ENCODE results near the gene HYKK.
"Not testable (repeated sequence)": the region's sequence is repeated elsewhere in the genome, so short reads cannot be mapped to it uniquely, and the experiment has no call there.

HYKK gene

DNA sequence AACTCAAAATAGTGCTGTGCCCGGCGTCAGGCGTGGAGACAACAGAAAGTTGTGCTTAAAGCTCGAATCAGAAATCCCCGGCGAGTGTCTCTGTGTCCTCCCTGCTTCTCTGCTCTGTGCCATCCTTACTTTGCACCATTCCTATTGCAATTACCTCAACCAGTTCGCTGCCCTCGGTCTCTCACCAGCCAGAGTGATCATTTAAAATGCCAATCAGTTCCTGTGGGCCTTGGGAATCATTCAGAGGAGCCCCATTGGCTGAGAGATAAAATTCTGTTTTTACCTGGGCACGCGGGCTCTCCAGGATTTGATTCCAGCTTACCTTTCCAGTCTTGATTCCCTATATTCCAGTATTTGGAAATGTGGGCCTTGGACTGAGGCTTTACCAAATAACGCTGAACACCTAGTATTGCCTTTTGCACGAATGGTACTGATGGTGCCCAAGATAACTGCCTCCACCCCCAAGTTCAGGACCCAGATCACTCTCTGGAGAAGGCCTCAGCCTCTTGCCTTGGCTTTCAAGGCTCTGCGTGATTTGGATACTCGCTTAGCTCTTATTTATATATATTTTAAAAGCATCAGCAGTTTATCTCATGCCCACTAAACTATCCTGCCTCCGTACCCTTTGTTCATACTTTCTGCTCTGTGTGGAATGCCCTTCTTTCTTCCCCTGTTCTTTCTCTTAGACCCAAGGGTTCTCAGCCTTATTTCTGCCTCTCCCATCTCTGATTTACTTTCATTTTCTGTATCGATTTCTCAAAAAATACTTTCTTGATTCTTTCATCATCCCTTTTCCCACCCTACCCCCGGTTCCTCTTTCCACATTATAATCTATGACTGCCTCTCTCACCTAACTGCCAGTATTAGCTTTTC, 33.7 kb downstream of the HYKK start:
- no peak for DNase-seq

DNA sequence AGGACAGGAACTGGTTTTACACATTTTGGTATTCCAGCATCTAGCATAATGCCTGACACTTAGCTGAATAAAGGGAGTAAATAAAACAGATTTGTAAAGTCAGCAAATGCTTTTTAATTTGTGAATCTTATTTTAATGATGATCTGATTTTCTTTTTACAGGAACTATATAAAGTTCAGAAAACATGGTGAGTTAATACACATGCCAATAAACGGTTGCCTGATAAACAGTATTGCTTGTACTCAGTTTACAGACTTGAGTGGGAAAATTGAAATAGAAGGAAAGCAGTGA, 34.3 kb downstream of the HYKK start:
- no peak for DNase-seq

DNA sequence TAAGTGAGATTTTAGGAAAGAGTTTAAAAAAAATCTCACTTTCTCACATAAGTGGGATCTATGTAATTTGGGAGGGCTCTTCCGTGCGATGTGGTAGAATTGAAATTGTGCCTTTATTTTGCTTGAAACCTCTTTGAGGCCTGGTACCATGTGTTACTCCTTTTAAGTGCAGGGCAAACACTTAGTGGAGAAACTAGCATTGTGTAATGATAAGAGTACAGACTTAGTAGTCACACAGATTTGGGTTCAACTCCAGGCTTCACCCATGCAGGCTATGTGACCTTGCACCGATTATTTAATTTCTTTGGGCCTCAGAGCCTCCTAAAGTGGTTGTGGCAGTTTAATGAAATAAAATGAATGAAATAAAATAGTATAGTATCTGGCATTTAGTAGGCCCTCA, 35.3 kb downstream of the HYKK start:
- DNase-seq = no peak

DNA sequence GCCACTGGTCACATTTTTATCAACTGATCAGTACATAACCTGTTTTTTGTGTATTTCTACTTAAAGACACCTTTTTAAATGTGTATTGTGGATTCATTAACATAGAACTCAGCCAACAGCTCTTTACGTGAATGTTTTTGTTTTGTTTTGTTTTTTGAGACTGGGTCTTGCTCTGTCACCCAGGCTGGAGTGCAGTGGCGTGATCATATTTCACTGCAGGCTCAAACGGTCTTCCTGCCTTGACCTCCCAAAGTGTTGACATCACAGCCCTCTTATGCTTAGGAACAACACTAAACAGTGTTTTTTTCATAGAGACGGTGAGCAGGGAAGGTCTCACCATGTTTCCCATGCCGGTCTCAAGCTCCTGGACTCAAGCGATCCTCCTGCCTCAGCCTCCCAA, 42.8 kb downstream of the HYKK start:
- no peak for DNase-seq

DNA sequence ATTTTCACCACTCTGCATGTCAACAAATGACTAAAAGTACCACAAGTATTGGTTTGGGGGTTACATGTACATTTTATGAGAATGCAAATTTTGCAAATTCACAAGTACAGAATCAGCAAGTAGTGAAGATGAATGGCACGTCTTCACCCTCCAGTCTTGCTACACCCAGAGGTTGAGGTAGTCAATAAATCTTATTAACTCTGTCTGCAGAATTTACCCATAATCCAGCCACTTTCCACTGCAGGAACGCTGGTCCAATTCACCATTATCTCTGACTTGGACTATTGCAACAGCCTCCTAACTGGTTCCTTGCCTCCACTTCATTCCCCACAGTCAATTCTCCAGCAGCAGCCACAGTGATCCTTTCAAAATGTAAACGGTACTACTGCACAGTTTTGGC, 43.4 kb downstream of the HYKK start:
- DNase-seq = no peak

DNA sequence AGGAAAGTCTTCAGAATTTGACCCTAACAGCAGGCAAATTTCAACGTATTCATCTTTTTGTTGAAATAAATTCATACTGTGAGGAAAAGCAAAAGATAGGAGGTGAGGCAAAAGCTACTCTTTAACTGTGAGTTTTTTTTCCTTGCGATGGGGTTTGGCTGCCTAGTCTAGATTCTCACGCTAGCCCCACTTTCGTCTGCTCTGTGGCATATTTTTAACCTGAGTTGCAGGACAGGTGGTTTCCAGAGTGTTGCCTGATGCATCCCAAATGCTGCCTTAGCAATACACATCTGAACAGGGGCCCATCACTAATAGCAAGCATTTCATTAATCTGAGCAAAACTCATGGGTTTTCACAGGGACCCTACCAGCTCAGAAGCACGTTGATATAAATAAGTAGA, 44.5 kb downstream of the HYKK start:
- no peak for DNase-seq

DNA sequence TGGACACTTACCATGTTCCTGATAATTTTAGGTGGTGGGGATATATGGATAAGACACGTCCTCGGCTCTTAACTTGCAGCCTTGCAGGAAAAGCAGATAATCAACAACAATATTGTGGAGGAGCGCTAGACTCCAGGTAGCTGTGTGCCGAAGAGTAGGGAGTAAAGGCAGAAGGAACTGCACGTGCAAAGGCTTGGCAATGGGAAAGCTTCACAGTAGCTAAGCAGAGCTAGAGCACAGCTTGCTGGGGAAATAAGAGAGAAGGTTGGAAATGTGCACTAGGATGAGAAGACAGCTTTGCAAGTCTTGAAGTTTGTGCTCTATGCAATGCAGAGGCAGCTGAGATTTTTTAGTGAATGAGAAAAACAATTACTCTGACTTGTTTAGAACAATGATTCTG, 45.2 kb downstream of the HYKK start:
- no peak for DNase-seq

DNA sequence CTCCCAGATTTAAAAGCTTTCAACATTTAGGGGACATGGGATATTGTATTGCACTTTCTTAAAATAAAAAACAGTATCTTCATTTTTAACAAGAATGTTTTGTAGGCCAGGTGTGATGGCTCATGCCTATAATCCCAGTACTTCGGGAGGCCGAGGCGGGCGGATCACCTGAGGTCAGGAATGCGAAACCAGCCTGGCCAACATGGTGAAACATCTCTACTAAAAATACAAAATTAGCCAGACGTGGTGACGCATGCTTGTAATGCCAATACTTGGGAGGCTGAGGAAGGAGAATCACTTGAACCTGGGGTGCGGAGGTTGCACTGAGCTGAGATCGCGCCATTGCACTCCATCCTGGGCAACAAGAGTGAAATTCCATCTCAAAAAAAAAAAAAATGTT, 52.8 kb downstream of the HYKK start:
- not testable (repeated sequence) for DNase-seq

DNA sequence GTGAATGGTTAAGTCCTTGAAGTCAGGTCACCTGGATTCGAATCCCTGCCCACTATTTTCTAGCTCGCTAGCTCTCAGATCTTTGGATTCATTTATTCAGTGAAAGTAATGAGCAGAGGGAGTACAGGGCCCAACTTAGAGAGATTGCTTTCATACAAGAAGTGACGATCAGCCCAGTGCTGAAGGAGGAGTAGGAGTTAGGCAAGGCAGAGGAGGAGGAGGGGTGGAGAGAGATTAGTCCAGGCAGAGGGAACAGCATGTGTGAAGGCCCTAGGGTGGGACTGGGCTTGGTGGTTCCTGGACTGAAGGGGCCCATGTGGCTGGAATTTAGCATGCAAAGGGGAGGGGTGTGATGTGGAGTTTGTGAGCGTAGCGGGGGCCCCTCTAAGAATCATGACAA, 54.1 kb downstream of the HYKK start:
- no peak for DNase-seq

DNA sequence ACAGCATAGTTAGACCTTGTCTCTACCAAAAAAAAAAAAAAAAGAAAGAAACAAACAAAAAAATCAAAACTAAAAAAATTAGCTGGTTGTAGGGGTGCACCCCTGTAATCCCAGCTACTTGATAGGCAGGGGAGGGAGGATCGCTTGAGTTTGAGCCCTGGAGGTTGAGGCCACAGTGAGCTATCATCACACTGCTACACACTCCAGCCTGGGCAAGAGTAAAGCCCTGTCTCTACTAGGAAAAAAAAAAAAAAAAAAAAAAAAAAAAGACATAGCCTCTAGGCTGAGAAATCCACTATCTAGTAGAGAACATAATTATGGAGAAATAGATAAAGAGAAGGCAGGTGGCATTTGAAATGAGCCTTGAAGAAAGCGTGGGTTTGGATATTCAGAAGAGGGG, 55.7 kb downstream of the HYKK start:
- no peak for DNase-seq

DNA sequence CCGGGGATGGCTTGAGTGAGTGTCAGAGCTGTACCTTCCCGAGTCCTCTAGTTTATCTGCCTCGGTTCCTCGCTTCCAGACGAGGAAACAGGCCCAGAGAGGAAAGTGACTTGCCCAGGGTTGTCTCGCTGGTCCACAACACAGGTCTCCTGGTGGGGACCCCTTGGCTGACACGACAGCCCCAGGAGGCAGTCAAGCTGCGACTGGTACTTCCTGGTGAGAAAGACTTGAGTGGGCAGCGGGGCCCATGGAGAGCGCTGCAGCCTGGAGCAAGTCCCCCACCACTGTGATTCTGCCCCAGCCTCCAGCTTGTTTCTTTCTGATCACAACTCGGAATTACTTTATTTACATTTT, 57.3 kb downstream of the HYKK start:
- no peak for DNase-seq

DNA sequence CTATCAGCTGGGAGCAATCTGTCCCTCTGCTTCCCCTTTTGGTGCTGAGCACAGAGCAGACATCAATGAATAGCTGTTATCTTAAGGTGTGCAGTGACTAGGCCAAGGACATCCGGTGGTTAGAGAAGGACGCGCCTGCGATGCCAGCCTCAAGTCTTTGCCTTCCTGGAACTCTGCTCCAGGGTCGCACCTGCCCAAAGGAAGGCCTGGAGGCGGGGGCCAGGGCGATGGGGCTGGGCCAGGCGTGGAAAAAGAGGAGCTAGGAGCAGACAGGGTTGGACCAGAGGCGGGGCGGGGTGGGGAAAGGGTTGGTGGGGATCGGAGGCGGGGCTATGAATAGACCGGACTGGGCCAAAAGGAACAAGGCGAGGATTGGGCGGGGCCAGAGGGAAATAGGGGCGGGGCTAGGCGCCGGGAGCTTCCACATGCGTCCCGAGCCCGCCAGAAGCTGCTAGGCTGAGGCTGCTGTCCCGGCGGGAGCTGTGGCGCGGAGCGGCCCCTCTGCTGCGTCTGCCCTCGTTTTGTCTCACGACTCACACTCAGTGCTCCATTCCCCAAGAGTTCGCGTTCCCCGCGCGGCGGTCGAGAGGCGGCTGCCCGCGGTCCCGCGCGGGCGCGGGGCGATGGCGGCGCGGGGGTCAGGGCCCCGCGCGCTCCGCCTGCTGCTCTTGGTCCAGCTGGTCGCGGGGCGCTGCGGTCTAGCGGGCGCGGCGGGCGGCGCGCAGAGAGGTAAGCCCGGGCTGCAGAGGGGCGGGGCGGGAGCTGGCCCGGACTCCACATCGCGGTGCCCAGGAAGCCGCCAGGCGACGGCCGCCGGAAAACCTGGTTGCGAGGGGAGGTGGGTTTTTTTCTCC, 57.9 kb downstream of the HYKK start, which contains the start of gene CHRNA5:
CHRNA5 (plus strand) TSS at position 424 of the 854 bp plus-strand sequence; CDS start at position 624, 200 bp downstream.
- DNase-seq = peak; percentile 60

DNA sequence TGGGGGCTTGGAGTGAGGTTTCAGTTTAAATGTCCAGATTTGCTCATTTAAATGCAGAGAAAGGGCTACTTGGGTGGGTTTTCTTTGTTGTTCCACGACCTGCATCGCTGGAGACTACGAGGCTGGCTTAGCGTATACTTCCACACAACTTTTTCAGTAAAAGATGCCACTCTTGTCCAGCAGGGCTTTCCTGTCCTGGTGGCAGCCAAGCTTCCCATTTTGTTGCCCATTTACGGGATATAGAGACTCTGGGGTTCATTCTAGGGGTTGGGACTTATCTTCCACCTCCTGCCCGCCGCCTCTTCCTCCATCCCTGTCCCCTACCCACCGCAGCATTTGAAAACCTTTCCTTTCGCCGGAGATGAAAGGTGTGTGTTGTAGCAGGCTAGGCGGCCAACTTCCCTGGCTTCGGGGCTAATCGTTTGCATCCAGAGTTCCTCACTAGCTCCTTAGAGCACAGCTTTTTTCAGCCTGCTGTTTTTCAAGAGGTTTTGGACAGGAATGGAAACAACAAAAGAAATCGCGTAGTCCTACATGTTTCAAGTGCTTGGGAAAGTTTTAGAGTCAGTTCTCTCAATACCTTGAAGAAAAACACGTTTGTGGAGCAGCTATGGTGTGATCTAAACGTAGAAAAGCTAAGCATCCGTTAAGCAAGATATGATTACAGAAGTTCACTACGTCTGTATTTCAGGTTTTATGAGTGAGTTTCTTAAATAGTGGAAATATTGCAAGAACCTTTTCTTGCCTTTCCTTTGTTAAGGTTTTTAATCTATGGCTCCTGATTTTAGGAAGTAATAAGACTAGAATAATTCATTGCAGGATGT, 58.8 kb downstream of the HYKK start:
- DNase-seq = no peak

DNA sequence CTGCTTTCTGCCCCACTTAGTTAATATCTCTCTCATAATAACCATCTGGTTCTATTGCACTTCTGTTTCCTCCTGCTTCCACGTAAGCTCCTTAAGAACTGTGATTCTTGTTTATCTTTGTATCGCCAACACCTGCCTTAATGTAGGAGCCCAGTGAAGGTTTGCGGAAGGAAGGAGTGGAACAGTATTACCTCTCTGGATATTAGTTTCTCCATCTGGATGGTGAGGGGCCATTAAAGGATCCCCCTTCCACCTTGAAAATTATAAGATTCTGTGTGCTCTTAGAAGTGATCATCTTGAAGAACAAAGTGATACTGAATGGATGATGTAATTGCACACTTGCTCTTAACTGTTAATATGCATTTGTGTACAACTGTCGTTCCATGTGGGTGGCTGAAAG, 60.2 kb downstream of the HYKK start:
- DNase-seq = no peak

DNA sequence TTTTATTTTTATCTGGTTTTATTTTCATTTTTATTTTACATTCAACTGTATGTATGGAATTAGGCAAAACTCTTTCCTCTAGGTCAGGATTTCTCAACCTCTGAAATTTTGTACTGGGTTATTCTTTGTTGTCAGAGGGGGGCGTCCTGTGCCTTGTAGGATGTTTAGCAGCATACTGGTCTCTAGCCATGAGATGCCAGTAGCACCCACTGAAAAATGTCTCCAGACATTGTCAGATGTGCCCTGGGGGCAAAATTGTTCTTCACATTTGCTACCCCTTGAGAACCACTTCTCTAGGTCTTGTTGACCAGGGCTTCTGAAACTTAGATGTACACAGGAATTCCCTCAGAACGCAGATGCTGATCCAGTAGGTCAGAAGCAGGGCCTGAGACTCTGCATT, 63.3 kb downstream of the HYKK start:
- no peak for DNase-seq

DNA sequence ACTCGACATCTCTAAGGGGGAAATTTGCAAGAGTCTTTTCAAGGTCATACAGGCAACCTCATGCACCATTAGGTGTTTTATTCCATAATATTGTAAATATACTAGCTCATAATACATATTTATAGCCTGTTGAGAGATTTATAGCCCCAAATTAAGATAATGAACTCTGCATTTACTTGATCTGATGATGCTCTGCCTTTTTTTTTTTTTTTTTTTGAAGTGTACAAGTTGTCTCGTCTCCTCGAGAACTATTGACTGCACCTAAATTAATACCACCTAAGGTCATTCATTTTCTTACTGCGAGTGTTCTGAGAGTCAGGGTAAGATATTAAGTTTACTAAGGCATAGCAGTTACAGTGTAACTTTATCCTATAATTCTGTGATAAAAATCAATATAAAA, 64.0 kb downstream of the HYKK start:
- no peak for DNase-seq

DNA sequence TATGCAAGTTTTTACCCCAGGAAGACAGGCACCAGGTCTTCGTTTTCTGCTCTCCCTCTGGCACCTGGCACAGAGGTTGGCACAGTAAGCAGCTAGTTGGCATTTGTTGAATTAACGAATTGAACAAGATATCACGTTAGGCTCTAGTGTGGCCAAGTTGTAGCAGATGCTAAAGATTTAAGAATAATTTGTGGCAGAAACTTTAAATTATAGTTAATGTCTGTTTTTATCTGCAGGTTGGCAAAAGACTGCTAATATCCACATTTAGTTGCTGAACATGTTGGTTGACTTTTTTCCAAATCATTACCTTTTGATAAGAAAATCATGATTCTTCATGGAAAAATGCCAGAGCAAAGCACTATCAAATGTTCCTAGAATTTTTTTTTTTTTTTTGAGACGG, 66.0 kb downstream of the HYKK start:
- DNase-seq = no peak

DNA sequence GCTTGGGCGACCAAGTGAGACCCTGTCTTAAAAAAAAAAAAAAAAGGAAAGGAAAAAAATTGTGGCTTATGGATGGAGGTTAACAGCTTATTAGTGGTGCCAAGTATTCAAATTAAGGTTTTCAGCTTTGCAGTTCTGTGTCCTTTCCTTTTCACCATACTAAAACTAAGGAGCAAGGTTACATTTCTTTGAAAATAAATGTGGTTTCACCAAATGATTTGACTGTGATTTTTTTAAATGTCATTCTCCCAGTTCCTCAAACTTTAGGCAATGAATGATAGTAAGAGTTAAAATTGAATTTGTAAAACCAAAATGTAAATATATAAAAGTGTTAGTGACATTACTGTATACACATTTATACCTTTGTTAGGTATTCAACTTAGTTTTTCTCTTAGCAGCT, 67.6 kb downstream of the HYKK start:
- no peak for DNase-seq

Data from DMS153 (cell line).